ENCODE measurements around the gene DESI1. TPM values are rescaled to one million over a fixed set of nuclear protein-coding genes. Genes with fewer than 3 reads are reported as not detected.
"Not testable (repeated sequence)": the region's sequence is repeated elsewhere in the genome, so short reads cannot be mapped to it uniquely, and the experiment has no call there.

Gene DESI1
- total RNA-seq, 1 donor from 2014 or later = 34.5 TPM

- TF ChIP-seq CTCF (IDR thresholded peaks at IDR 0.05; ENCODE audit: partially characterized antibody, unreplicated experiment) = no peak
- no peaks in the 10 kb centered on the region for H3K36me3 Mint-ChIP-seq (ENCODE audit: unreplicated experiment)
- H3K27ac Mint-ChIP-seq (ENCODE audit: unreplicated experiment) = no peak overlapping the region
- no peaks in the 10 kb centered on the region for H3K27me3 Mint-ChIP-seq (ENCODE audit: unreplicated experiment)
- H3K4me1 Mint-ChIP-seq (ENCODE audit: low read depth, unreplicated experiment) = no peaks in the 10 kb centered on the region
- no peak overlapping the region for H3K4me3 Mint-ChIP-seq (ENCODE audit: unreplicated experiment)
- peaks cover 2% of the 10 kb centered on the region for H3K9me3 Mint-ChIP-seq (ENCODE audit: unreplicated experiment)
- DNase-seq = no peak
Measured at GRCh38 chr22:41638124-41638523, 17.3 kb upstream of the DESI1 start.

DNA sequence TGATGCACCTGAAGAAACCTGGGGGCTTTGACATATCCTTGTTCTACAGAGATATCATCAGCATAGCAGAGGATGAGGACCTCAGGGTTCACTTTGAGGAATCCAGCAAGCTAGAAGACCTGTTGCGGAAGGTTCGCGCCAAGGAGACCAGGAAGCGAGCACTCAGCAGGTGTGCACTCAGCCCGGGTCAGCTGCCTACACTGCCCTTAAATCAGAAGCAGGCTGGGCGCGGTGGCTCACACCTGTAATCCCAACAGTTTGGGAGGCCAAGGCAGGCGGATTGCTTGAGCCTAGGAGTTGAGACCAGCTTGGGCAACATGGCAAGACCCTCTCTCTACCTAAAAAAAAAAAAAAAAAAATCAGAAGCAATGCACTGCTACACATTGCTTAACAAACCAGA, 16.8 kb upstream of the DESI1 start:
- DNase-seq; H3K9me3 Mint-ChIP-seq (ENCODE audit: unreplicated experiment); H3K4me3 Mint-ChIP-seq (ENCODE audit: unreplicated experiment); H3K27me3 Mint-ChIP-seq (ENCODE audit: unreplicated experiment); H3K36me3 Mint-ChIP-seq (ENCODE audit: unreplicated experiment); H3K4me1 Mint-ChIP-seq (ENCODE audit: low read depth, unreplicated experiment); H3K27ac Mint-ChIP-seq (ENCODE audit: unreplicated experiment): not testable (repeated sequence)

DNA sequence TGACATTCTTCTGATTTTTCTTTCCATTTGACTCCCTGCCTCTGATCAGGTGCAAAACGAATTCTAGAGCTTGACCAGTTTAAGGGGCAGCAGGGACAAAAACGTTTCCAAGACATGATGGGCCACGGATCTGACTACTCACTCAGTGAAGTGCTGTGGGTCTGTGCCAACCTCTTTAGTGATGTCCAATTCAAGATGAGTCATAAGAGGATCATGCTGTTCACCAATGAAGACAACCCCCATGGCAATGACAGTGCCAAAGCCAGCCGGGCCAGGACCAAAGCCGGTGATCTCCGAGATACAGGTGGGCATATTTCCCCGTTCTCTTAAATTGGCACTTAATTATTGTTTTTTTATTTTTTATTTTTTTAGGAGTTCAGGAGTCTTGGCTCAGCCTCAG, 15.6 kb upstream of the DESI1 start:
- Mint-ChIP-seq H3K27ac (ENCODE audit: unreplicated experiment) (no peak overlapping the region), H3K27me3 (ENCODE audit: unreplicated experiment) (no peaks in the 10 kb centered on the region), H3K4me3 (ENCODE audit: unreplicated experiment) (no peak overlapping the region), H3K4me1 (ENCODE audit: low read depth, unreplicated experiment) (no peaks in the 10 kb centered on the region), H3K9me3 (ENCODE audit: unreplicated experiment) (peaks cover 3% of the 10 kb centered on the region), H3K36me3 (ENCODE audit: unreplicated experiment) (no peaks in the 10 kb centered on the region)
- TF ChIP-seq CTCF (IDR thresholded peaks at IDR 0.05; ENCODE audit: partially characterized antibody, unreplicated experiment) = no peak
- DNase-seq = no peak

GRCh38 chr22:41634610-41635009, 13.8 kb upstream of the DESI1 start:
- not testable (repeated sequence) for DNase-seq; H3K9me3 Mint-ChIP-seq (ENCODE audit: unreplicated experiment); H3K27ac Mint-ChIP-seq (ENCODE audit: unreplicated experiment); H3K36me3 Mint-ChIP-seq (ENCODE audit: unreplicated experiment); H3K4me1 Mint-ChIP-seq (ENCODE audit: low read depth, unreplicated experiment); H3K27me3 Mint-ChIP-seq (ENCODE audit: unreplicated experiment); H3K4me3 Mint-ChIP-seq (ENCODE audit: unreplicated experiment)

- H3K9me3 Mint-ChIP-seq (ENCODE audit: unreplicated experiment); H3K27ac Mint-ChIP-seq (ENCODE audit: unreplicated experiment); H3K4me1 Mint-ChIP-seq (ENCODE audit: low read depth, unreplicated experiment); DNase-seq; H3K4me3 Mint-ChIP-seq (ENCODE audit: unreplicated experiment); H3K27me3 Mint-ChIP-seq (ENCODE audit: unreplicated experiment): not testable (repeated sequence)
- peaks cover 12% of the 10 kb centered on the region for H3K36me3 Mint-ChIP-seq (ENCODE audit: unreplicated experiment)
Measured at GRCh38 chr22:41631615-41632014, 10.8 kb upstream of the DESI1 start.

DNA sequence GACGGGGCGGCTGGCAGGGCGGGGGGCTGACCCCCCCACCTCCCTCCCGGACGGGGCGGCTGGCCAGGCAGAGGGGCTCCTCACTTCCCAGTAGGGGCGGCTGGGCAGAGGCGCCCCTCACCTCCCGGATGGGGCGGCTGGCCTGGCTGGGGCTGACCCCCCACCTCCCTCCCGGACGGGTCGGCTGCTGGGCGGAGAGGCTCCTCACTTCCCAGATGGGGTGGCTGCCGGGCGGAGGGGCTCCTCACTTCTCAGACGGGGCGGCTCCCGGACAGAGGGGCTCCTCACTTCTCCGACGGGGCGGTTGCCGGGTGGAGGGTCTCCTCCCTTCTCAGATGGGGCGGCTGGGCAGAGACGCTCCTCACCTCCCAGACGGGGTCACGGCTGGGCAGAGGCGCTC, 10.3 kb upstream of the DESI1 start:
- DNase-seq; H3K4me3 Mint-ChIP-seq (ENCODE audit: unreplicated experiment); H3K27me3 Mint-ChIP-seq (ENCODE audit: unreplicated experiment); H3K9me3 Mint-ChIP-seq (ENCODE audit: unreplicated experiment); H3K27ac Mint-ChIP-seq (ENCODE audit: unreplicated experiment); H3K4me1 Mint-ChIP-seq (ENCODE audit: low read depth, unreplicated experiment): not testable (repeated sequence)
- peaks cover 12% of the 10 kb centered on the region for H3K36me3 Mint-ChIP-seq (ENCODE audit: unreplicated experiment)

DNA sequence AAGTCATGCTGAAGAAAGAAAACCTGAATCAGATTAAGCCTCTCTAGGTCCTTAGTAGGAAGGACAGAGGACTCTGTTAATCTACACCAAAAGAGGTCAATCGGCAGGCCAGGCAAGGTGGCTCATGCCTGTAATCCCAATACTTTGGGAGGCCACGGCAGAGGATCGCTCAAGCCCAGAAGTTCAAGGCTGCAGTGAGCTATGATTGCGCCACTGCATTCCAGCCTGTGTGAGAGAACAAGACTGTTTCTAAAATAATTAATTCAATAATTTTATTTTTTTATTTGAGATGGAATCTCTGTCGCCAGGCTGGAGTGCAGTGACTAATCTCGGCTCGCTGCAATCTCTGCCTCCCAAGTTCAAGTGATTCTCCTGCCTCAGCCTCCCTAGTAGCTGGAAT, 4.7 kb upstream of the DESI1 start:
- no peak for TF ChIP-seq CTCF (IDR thresholded peaks at IDR 0.05; ENCODE audit: partially characterized antibody, unreplicated experiment)
- H3K4me3 Mint-ChIP-seq (ENCODE audit: unreplicated experiment) = no peak overlapping the region
- H3K27ac Mint-ChIP-seq (ENCODE audit: unreplicated experiment) = no peak overlapping the region
- H3K9me3 Mint-ChIP-seq (ENCODE audit: unreplicated experiment) = peaks cover 5% of the 10 kb centered on the region
- H3K27me3 Mint-ChIP-seq (ENCODE audit: unreplicated experiment) = peaks cover 8% of the 10 kb centered on the region
- peaks cover 12% of the 10 kb centered on the region for H3K36me3 Mint-ChIP-seq (ENCODE audit: unreplicated experiment)
- DNase-seq = no peak
- H3K4me1 Mint-ChIP-seq (ENCODE audit: low read depth, unreplicated experiment) = peaks cover 4% of the 10 kb centered on the region
